Activated B cell treated with CpG ODN at 0.5 μM for 24 hours (primary cell): Measurements from ENCODE around the gene NFKBIL1. TPM values are rescaled to one million over a fixed set of nuclear protein-coding genes. Genes with fewer than 3 reads are reported as not detected.
A peak's percentile ranks its signal among the peaks of the same experiment; 100 is the strongest.
"Not testable (repeated sequence)": the region's sequence is repeated elsewhere in the genome, so short reads cannot be mapped to it uniquely, and the experiment has no call there.

Experiments used
- ATAC-seq: fragments of 200-7000 bp; cut with Tn5 transposase; one replicate; pipeline ENCODE4 v1.10.0; 2021; ENCODE audit warnings: low read depth, mild to moderate bottlenecking, moderate library complexity
- CTCF ChIA-PET: fragments of 350-600 bp; sonication (Branson Sonifier 250); formaldehyde crosslinking; loops from one replicate; lab custom pipeline; 2021; ENCODE audit warnings: antibody characterized with exemption; lab: Charles Lee
- POLR2A ChIA-PET: fragments of 350-600 bp; sonication (Branson Sonifier 250); formaldehyde crosslinking; loops from one replicate; lab custom pipeline; 2021; ENCODE audit warnings: antibody characterized with exemption; lab: Charles Lee
- DNase-seq: peaks from one replicate; pipeline ENCODE4 v3.0.0; 2022
- H3K27ac Mint-ChIP-seq: one replicate; pipeline ENCODE4 v1.8.0; 2020; ENCODE audit warnings: mixed read lengths
- H3K27me3 Mint-ChIP-seq: one replicate; pipeline ENCODE4 v1.8.0; 2021; ENCODE audit warnings: mixed read lengths
- H3K36me3 Mint-ChIP-seq: one replicate; pipeline ENCODE4 v1.8.0; 2021; ENCODE audit warnings: low read depth, mixed read lengths
- H3K4me1 Mint-ChIP-seq: one replicate; pipeline ENCODE4 v1.8.0; 2021; ENCODE audit warnings: mixed read lengths
- H3K4me3 Mint-ChIP-seq: one replicate; pipeline ENCODE4 v1.8.0; 2020; ENCODE audit warnings: mild to moderate bottlenecking, mixed read lengths
- H3K9me3 Mint-ChIP-seq: one replicate; pipeline ENCODE4 v1.8.0; 2020; ENCODE audit warnings: mixed read lengths
- intact Hi-C: fragments of 100-400 bp; cut with micrococcal nuclease; formaldehyde crosslinking; loops from one replicate; pipeline ENCODE4 v1.15.1; 2024
- total RNA-seq: library from RNA; stranded (reverse); gene quantifications from 2 replicates; pipeline ENCODE4 v1.2.3, GENCODE V29; 2022
- TF ChIP-seq, protein P1 (sequence below): fragments of 200-600 bp; IDR thresholded peaks from one replicate; pipeline ENCODE4 v1.8.0; 2022; ENCODE audit warnings: antibody characterized with exemption, mild to moderate bottlenecking

Gene NFKBIL1
- total RNA-seq, 1 donor from 2014 or later: 16.7 TPM

- H3K4me1 Mint-ChIP-seq: peaks cover 53% of the 10 kb centered on the region
These were observed 960 bp upstream of the NFKBIL1 start, which contains the start of gene ATP6V1G2 for GRCh38 chr6:31546339-31546957. TSS of gene ATP6V1G2 (minus strand) at chr6:31546608. CDS start at chr6:31546559, 49 bp downstream.

DNA sequence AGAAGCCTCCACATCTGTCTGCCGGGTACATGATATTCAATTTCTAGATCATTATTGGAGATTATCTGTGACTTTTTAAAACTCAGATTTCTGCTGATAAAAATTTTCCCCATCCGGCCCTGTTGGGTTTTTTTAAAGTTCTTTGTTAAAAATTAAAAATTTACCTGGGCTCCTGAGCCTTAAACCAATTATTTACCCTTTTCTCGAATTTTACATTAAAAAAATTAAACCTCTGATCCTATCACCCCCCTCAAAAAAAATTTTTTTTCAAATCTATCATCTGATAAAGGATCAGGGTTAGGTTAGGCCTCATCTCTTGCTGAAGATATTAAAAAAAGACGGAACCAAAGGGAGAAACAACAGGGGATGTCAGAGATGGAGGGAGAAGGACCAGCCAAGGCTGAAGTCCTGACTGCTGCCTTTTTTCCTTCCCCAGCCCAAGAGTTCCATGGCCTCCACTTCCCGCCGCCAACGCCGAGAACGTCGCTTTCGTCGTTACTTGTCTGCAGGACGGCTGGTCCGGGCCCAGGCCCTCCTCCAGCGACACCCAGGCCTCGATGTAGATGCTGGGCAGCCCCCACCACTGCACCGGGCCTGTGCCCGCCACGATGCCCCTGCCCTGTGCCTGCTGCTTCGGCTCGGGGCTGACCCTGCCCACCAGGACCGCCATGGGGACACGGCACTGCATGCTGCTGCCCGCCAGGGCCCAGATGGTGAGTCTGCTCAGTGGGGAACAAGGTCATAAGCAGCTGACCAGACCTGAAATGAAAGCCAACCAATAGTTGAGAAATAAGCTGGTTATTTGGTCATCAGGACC, 527 bp downstream of the NFKBIL1 start:
- intact Hi-C loops: loop anchor here (1.0 to 10.0 kb wide), 13 partner anchors 11 to 647 kb away; partner anchors contain the start of genes ABHD16A, BAG6, EHMT2 and GPSM3
- no peaks in the 10 kb centered on the region for H3K27me3 Mint-ChIP-seq
- no peaks in the 10 kb centered on the region for H3K9me3 Mint-ChIP-seq
- ATAC-seq: no peak
- peaks cover 49% of the 10 kb centered on the region for H3K4me1 Mint-ChIP-seq
- ChIA-PET POLR2A (interaction anchor here (0.6 to 8.7 kb wide), 28 partner anchors 9 to 932 kb away, joined by 3 to 234 read pairs (median 6); partner anchors contain the start of genes BAG6, LSM2, LST1 and LTA), CTCF (interaction anchor here (0.8 to 25.8 kb wide), 7 partner anchors 12 to 283 kb away, joined by 3 to 773 read pairs (median 3); partner anchors contain the start of genes BAG6, LST1, LTA and LTB)
- TF ChIP-seq, protein P1, sequence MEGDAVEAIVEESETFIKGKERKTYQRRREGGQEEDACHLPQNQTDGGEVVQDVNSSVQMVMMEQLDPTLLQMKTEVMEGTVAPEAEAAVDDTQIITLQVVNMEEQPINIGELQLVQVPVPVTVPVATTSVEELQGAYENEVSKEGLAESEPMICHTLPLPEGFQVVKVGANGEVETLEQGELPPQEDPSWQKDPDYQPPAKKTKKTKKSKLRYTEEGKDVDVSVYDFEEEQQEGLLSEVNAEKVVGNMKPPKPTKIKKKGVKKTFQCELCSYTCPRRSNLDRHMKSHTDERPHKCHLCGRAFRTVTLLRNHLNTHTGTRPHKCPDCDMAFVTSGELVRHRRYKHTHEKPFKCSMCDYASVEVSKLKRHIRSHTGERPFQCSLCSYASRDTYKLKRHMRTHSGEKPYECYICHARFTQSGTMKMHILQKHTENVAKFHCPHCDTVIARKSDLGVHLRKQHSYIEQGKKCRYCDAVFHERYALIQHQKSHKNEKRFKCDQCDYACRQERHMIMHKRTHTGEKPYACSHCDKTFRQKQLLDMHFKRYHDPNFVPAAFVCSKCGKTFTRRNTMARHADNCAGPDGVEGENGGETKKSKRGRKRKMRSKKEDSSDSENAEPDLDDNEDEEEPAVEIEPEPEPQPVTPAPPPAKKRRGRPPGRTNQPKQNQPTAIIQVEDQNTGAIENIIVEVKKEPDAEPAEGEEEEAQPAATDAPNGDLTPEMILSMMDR: no peak
- H3K4me3 Mint-ChIP-seq: peak overlapping the region; percentile 93
- H3K27ac Mint-ChIP-seq: peak overlapping the region; percentile 97
- no peak for DNase-seq
- H3K36me3 Mint-ChIP-seq: peaks cover 8% of the 10 kb centered on the region

More at GRCh38 chr6:31546339-31546957, 960 bp upstream of the NFKBIL1 start, which contains the start of gene ATP6V1G2:
- Mint-ChIP-seq H3K9me3 (no peaks in the 10 kb centered on the region), H3K27me3 (no peaks in the 10 kb centered on the region), H3K4me3 (peak within 1 kb of the TSS; percentile 93), H3K36me3 (peaks cover 18% of the 10 kb centered on the region), H3K27ac (peak within 1 kb of the TSS; percentile 97)
- DNase-seq (peak; percentile 79), ATAC-seq (peak; percentile 60)
- TF ChIP-seq, protein P1: peak; percentile 89
- POLR2A ChIA-PET: interaction anchor here (0.6 to 8.7 kb wide), 10 partner anchors 13 to 618 kb away, joined by 3 to 234 read pairs (median 10); partner anchors contain the start of genes APOM, BAG6, C6orf47 and EGFL8
- CTCF ChIA-PET: interaction anchor here (0.8 to 25.8 kb wide), 5 partner anchors 32 to 412 kb away, joined by 4 to 773 read pairs (median 4); partner anchors contain the start of genes LST1, LTA, LTB and NCR3
- intact Hi-C loops: loop anchor here (1.0 to 10.0 kb wide), 6 partner anchors 52 to 648 kb away; partner anchors contain the start of genes EHMT2, GPSM3, PBX2 and VARS1

DNA sequence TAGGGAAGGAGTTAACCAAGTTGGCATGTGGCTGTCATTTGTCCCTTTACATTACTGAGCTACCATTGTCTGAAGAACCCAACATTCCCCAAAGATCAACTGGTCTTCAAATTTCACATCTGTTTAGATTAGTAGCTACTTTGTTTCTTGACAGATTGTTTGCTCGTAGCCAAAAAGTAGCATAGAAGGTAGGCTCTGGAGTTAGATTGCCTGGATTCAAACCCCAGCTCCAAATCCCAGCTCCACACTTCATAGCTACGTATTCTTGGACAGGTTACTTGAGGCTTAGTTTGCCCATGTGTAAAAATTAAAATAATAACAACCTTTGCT, 1.1 kb downstream of the NFKBIL1 start:
- Mint-ChIP-seq H3K4me1 (peaks cover 45% of the 10 kb centered on the region), H3K4me3 (no peak overlapping the region), H3K27ac (peak overlapping the region; percentile 53), H3K27me3 (no peaks in the 10 kb centered on the region), H3K9me3 (no peaks in the 10 kb centered on the region), H3K36me3 (peaks cover 8% of the 10 kb centered on the region)
- DNase-seq: no peak
- TF ChIP-seq, protein P1: no peak
- CTCF ChIA-PET: interaction anchor here (0.8 to 25.8 kb wide), 6 partner anchors 11 to 282 kb away, joined by 3 to 773 read pairs (median 12); partner anchors contain the start of genes BAG6, LST1, LTA and LTB
- no peak for ATAC-seq
- POLR2A ChIA-PET: interaction anchor here (0.7 to 8.7 kb wide), 11 partner anchors 9 to 286 kb away, joined by 3 to 234 read pairs (median 6); partner anchors contain the start of genes LSM2, LTA, LTB and MICB
- intact Hi-C loops: loop anchor here (10.0 kb wide), 1 partner anchor 646 kb away; the partner anchor contains the start of genes GPSM3 and PBX2

DNA sequence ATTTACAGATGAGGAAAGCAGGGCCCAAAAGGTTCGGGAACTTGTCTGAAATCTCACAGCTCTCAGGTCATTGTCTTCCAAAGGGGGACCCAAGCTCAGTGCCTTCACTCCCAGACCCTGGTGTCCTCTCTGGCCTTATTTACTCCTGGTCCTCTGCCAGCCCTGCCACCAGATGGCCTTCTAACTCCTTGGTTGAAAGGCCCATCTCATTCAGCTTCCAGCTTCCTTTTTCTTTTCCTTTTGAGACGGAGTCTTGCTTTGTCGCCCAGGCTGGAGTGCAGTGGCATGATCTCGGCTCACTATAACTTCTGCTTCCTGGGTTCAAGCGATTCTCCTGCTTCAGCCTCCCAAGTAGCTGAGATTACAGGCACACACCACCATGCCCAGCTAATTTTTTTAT, 4.0 kb downstream of the NFKBIL1 start:
- peaks cover 58% of the 10 kb centered on the region for H3K4me1 Mint-ChIP-seq
- not testable (repeated sequence) for H3K36me3 Mint-ChIP-seq, H3K27me3 Mint-ChIP-seq, H3K9me3 Mint-ChIP-seq
- POLR2A ChIA-PET: interaction anchor here (0.7 to 8.7 kb wide), 19 partner anchors 8 to 312 kb away, joined by 3 to 234 read pairs (median 5); partner anchors contain the start of genes DDX39B, LST1, LTA and LTB
- H3K27ac Mint-ChIP-seq: peak overlapping the region; percentile 87
- intact Hi-C loops: loop anchor here (1.0 kb wide), 4 partner anchors 9 to 279 kb away; no protein-coding TSS in a partner anchor
- CTCF ChIA-PET: interaction anchor here (0.8 to 25.8 kb wide), 23 partner anchors 9 to 284 kb away, joined by 3 to 773 read pairs (median 4); partner anchors contain the start of genes AIF1, BAG6, DDX39B and LST1
- peak; percentile 52 for DNase-seq
- ATAC-seq: peak; percentile 19
- H3K4me3 Mint-ChIP-seq: peak overlapping the region; percentile 81

GRCh38 chr6:31556307-31556706, 8.9 kb downstream of the NFKBIL1 start:
- Mint-ChIP-seq H3K4me3 (no peak overlapping the region), H3K36me3 (peaks cover 13% of the 10 kb centered on the region), H3K27me3 (no peaks in the 10 kb centered on the region), H3K27ac (peak overlapping the region; percentile 41), H3K4me1 (peaks cover 73% of the 10 kb centered on the region), H3K9me3 (no peaks in the 10 kb centered on the region)
- intact Hi-C loops: no loop called here
- POLR2A ChIA-PET: interaction anchor here (0.9 to 9.2 kb wide), 10 partner anchors 8 to 1761 kb away, joined by 3 to 580 read pairs (median 4); partner anchors contain the start of genes ABHD16A, C6orf47, LST1 and LTA
- ATAC-seq: no peak
- CTCF ChIA-PET: interaction anchor here (21.5 to 25.8 kb wide), 2 partner anchors 22 to 42 kb away, joined by 611 to 773 read pairs; partner anchors contain the start of genes LST1, LTA, LTB and NCR3
- DNase-seq: no peak
- TF ChIP-seq, protein P1: no peak
